Smooth muscle cell (in vitro differentiated cells): ENCODE data around the gene CABLES2. TPM values are rescaled to one million over a fixed set of nuclear protein-coding genes. Genes with fewer than 3 reads are reported as not detected.

Source experiments
- DNase-seq: peaks from one replicate; lab custom pipeline; 2025; ENCODE audit not compliant: unreplicated experiment; lab: John Stamatoyannopoulos, UW
- H2AFZ ChIP-seq: fragments of 200-600 bp; sonication (generic); 2 replicates; pipeline ENCODE4 v1.6.0; 2016; ENCODE audit warnings: antibody characterized with exemption, low read depth, mild to moderate bottlenecking
- H3F3A ChIP-seq: fragments of 200-600 bp; sonication (generic); 2 replicates; pipeline ENCODE4 v1.6.0; 2017; ENCODE audit warnings: antibody characterized with exemption, low read depth
- H3K27ac ChIP-seq: fragments of 200-600 bp; sonication (generic); 2 replicates; pipeline ENCODE4 v1.5.1; 2016; ENCODE audit warnings: low read depth, mild to moderate bottlenecking
- H3K27me3 ChIP-seq: fragments of 200-600 bp; sonication (generic); 2 replicates; pipeline ENCODE4 v1.6.1; 2016; ENCODE audit warnings: low read depth, mild to moderate bottlenecking
- H3K36me3 ChIP-seq: fragments of 200-600 bp; sonication (generic); 2 replicates; pipeline ENCODE4 v1.5.1; 2016; ENCODE audit warnings: low read depth
- H3K4me1 ChIP-seq: fragments of 200-600 bp; sonication (generic); 2 replicates; pipeline ENCODE4 v1.5.1; 2016; ENCODE audit warnings: low read depth
- H3K4me2 ChIP-seq: fragments of 200-600 bp; sonication (generic); 2 replicates; pipeline ENCODE4 v1.6.0; 2016; ENCODE audit warnings: mild to moderate bottlenecking
- H3K4me3 ChIP-seq: fragments of 200-600 bp; sonication (generic); 2 replicates; pipeline ENCODE4 v1.5.1; 2016; ENCODE audit warnings: mild to moderate bottlenecking
- H3K79me2 ChIP-seq: fragments of 200-600 bp; sonication (generic); 2 replicates; pipeline ENCODE4 v1.6.0; 2016; ENCODE audit warnings: low read depth, mild to moderate bottlenecking
- H3K9ac ChIP-seq: fragments of 200-600 bp; sonication (generic); 2 replicates; pipeline ENCODE4 v1.6.0; 2016; ENCODE audit warnings: low read depth
- H3K9me3 ChIP-seq: fragments of 200-600 bp; sonication (generic); replicated peaks from 2 replicates; pipeline ENCODE4 v1.5.1; 2016; ENCODE audit warnings: low read depth
- H4K20me1 ChIP-seq: fragments of 200-600 bp; sonication (generic); 2 replicates; pipeline ENCODE4 v1.6.0; 2016; ENCODE audit warnings: low read depth
- WGBS: methylation state at CpG from one replicate; pipeline ENCODE4 v1.1.7; 2016; ENCODE audit warnings: low lambda C conversion rate; 5-methylcytosine and 5-hydroxymethylcytosine counted together
- polyA plus RNA-seq: library from polyadenylated mRNA; unstranded; fragments of >200 nt; fragmentation: Nextera tagmentation; extraction: Ambion mirVana; gene quantifications from 2 replicates; pipeline ENCODE4 v1.2.1, GENCODE V29; 2016
- total RNA-seq: library from RNA; depleted of rRNA; stranded (reverse); fragments of >200 nt; gene quantifications from 2 replicates; pipeline ENCODE4 v1.2.3, GENCODE V29; 2014
- TF ChIP-seq, protein P1 (sequence below): fragments of 200-600 bp; sonication (generic); IDR thresholded peaks from 2 replicates; pipeline ENCODE4 v1.5.1; 2017; ENCODE audit warnings: borderline replicate concordance, mild to moderate bottlenecking, antibody characterized with exemption; ENCODE audit not compliant: insufficient read depth, poor library complexity, severe bottlenecking

The CABLES2 gene
- total and polyA plus RNA-seq, 2 experiments from 2014 or later: 7.4 to 7.6 TPM

DNA sequence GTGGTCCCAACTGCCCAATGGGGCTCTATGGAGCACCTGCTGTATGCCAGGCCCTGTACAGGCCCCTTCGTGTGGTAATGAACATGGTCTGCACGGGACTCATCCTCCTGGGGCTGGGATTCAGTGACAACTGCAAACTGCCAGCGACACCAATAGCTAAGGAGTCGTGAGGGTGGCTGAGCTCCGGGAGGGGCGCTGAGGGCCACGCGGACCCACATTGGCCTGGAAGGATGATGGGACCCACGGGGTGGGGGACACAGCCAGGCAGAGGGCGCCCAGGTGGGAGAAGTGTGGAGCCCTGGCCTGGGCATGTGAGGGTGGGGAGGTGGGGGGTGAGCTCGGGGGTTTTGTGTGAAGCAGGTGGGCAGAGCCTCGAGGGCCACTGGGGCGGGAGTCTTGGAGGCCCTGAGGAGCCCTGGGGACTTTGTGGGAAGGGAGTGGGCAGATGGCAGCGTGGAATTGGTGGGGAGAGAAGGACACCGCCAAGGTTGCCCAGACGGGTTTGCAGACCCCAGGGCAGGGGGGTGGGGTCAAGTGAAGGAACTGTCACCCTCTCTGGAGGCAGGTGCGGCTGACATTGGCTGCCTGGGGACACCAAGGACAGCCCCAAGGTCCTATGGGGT, 46.2 kb upstream of the CABLES2 start:
- H3K27me3 ChIP-seq: no peaks in the 10 kb centered on the region
- WGBS: 92% methylated on average over 17 of the region's 17 CpGs
- no peaks in the 10 kb centered on the region for H3K36me3 ChIP-seq

DNA sequence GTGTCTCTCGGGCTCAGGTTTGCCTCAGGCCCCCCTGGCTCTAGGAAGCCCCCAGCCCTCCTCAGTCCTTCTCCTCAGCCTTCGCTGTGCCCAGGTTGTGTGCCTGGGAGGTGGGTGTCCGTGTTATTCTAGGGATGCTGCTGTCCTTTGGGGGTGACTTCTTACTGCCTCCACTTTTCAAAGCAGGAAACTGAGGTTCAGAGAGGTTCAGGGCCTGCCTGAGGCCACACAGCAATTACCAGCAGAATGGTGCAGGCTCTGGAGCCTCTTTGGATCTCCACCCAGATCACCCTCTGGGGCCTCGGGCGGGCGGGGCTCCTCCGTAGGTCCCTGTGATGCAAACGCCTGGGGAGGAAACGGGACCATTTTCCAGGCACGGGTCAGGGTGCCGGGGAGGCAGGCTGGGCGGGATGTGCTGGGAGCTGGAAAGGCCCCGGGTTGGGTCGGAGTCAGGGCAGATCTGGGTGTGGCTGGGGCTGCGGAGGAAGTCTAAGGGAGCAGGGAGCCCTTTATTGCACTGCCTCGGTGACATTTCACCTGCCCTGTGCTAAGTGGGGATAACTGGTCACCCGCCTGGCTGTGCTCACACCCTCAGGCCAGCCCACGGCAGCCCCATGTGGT, 45.5 kb upstream of the CABLES2 start:
- no peaks in the 10 kb centered on the region for H3K27me3 ChIP-seq
- no peak overlapping the region for H2AFZ ChIP-seq
- no peaks in the 10 kb centered on the region for H3K4me1 ChIP-seq
- no peaks in the 10 kb centered on the region for H3K36me3 ChIP-seq
- no peak overlapping the region for H3K27ac ChIP-seq
- no peaks in the 10 kb centered on the region for H3K79me2 ChIP-seq
- WGBS: 81% methylated on average over 18 of the region's 18 CpGs
- H3K9me3 ChIP-seq: no peaks in the 10 kb centered on the region
- no peak overlapping the region for H3K4me2 ChIP-seq
- no peak overlapping the region for H3K4me3 ChIP-seq
- H3K9ac ChIP-seq: no peak overlapping the region
- TF ChIP-seq, protein P1, sequence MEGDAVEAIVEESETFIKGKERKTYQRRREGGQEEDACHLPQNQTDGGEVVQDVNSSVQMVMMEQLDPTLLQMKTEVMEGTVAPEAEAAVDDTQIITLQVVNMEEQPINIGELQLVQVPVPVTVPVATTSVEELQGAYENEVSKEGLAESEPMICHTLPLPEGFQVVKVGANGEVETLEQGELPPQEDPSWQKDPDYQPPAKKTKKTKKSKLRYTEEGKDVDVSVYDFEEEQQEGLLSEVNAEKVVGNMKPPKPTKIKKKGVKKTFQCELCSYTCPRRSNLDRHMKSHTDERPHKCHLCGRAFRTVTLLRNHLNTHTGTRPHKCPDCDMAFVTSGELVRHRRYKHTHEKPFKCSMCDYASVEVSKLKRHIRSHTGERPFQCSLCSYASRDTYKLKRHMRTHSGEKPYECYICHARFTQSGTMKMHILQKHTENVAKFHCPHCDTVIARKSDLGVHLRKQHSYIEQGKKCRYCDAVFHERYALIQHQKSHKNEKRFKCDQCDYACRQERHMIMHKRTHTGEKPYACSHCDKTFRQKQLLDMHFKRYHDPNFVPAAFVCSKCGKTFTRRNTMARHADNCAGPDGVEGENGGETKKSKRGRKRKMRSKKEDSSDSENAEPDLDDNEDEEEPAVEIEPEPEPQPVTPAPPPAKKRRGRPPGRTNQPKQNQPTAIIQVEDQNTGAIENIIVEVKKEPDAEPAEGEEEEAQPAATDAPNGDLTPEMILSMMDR: no peak
- no peaks in the 10 kb centered on the region for H4K20me1 ChIP-seq
- DNase-seq: no peak
- H3F3A ChIP-seq: no peaks in the 10 kb centered on the region

More for the DNA sequence above, 46.2 kb upstream of the CABLES2 start:
- Histone ChIP-seq H2AFZ (no peak overlapping the region), H3K9ac (no peak overlapping the region), H4K20me1 (no peaks in the 10 kb centered on the region), H3K4me3 (no peak overlapping the region), H3F3A (no peaks in the 10 kb centered on the region), H3K27ac (no peak overlapping the region), H3K4me1 (no peaks in the 10 kb centered on the region), H3K79me2 (no peaks in the 10 kb centered on the region), H3K4me2 (no peak overlapping the region), H3K9me3 (no peaks in the 10 kb centered on the region)
- DNase-seq: no peak
- TF ChIP-seq, protein P1: no peak

DNA sequence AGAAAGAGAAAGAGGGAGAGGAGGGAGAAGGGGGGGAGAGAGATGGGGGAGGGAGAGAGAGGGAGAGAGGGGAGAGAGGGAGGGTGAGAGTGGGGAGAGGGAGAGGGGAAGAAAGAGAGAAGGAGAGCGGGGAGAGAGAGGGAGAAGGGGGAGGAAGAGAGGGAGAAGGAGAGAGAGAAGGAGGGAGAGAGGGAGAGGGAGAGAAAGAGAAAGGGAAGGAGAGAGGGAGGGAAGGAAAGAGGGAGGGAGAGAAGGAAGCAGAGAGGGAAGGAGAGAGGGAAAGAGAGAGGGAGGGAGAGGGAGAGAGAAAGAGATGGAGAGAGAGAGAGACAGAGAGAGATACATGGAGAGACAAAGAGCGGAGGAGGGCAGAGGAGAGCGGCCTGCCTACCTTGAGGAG, 44.9 kb upstream of the CABLES2 start:
- Histone ChIP-seq H4K20me1 (no peaks in the 10 kb centered on the region), H3K36me3 (no peaks in the 10 kb centered on the region), H3K9ac (no peak overlapping the region), H3K4me2 (no peak overlapping the region), H3K27ac (no peak overlapping the region), H3K9me3 (no peaks in the 10 kb centered on the region), H2AFZ (no peak overlapping the region), H3K79me2 (no peaks in the 10 kb centered on the region), H3K27me3 (no peaks in the 10 kb centered on the region), H3K4me1 (no peaks in the 10 kb centered on the region), H3F3A (no peaks in the 10 kb centered on the region), H3K4me3 (no peak overlapping the region)
- DNase-seq: no peak
- TF ChIP-seq, protein P1: no peak
- WGBS: 62% methylated on average over 3 of the region's 3 CpGs
